Fibroblast of lung (primary cell): ENCODE measurements around the gene ZDHHC14. TPM values are rescaled to one million over a fixed set of nuclear protein-coding genes. Genes with fewer than 3 reads are reported as not detected.

ENCODE experiments used
- DNase-seq, 2 donors: peaks; one replicate each; pipeline versions ENCODE4 v3.0.0 to v3.0.0-alpha.2; 2010; ENCODE audit warnings: low read depth in 2 of 2
- H2AFZ ChIP-seq: 2 replicates; pipeline ENCODE4 v1.5.1; 2012; ENCODE audit warnings: low read length, control low read depth, inconsistent platforms
- H3K27ac ChIP-seq: 2 replicates; pipeline ENCODE4 v1.5.1; 2011; ENCODE audit warnings: low read length, control low read depth; ENCODE audit not compliant: insufficient read depth
- H3K27me3 ChIP-seq: 2 replicates; pipeline ENCODE4 v1.5.1; 2011; ENCODE audit warnings: mild to moderate bottlenecking, low read length; ENCODE audit not compliant: control insufficient read depth, insufficient read depth
- H3K36me3 ChIP-seq: 2 replicates; pipeline ENCODE4 v1.5.1; 2011; ENCODE audit warnings: low read length; ENCODE audit not compliant: control insufficient read depth, insufficient read depth
- H3K4me1 ChIP-seq: 2 replicates; pipeline ENCODE4 v1.5.1; 2011; ENCODE audit warnings: low read length; ENCODE audit not compliant: control insufficient read depth, insufficient read depth; ENCODE audit errors: extremely low read depth
- H3K4me2 ChIP-seq: 2 replicates; pipeline ENCODE4 v1.5.1; 2011; ENCODE audit warnings: low read length, control low read depth; ENCODE audit not compliant: insufficient read depth; ENCODE audit errors: extremely low read depth
- H3K4me3 ChIP-seq, 4 experiments: fragments of 200-600 bp in 1 of 4; sonication (generic) in 1 of 4; replicated peaks in 1 of 4; 2 replicates each; pipeline ENCODE4 v1.5.1; 2011 to 2016; ENCODE audit warnings: low read length in 4 of 4, low read depth in 3 of 4, mild to moderate bottlenecking in 3 of 4, control low read depth in 2 of 4, inconsistent platforms in 1 of 4, mixed read lengths in 1 of 4; ENCODE audit not compliant: insufficient read depth in 1 of 4; ENCODE audit errors: control extremely low read depth in 1 of 4
- H3K79me2 ChIP-seq: 2 replicates; pipeline ENCODE4 v1.5.1; 2012; ENCODE audit warnings: mild to moderate bottlenecking, low read length, inconsistent platforms; ENCODE audit not compliant: control insufficient read depth, insufficient read depth
- H3K9ac ChIP-seq: 2 replicates; pipeline ENCODE4 v1.5.1; 2011; ENCODE audit warnings: mild to moderate bottlenecking, low read length, control low read depth; ENCODE audit not compliant: insufficient read depth
- H3K9me3 ChIP-seq: 2 replicates; pipeline ENCODE4 v1.5.1; 2012; ENCODE audit warnings: low read depth, low read length; ENCODE audit not compliant: control insufficient read depth, insufficient read depth
- H4K20me1 ChIP-seq: 2 replicates; pipeline ENCODE4 v1.5.1; 2011; ENCODE audit warnings: low read length; ENCODE audit not compliant: control insufficient read depth, insufficient read depth; ENCODE audit errors: extremely low read depth
- EZH2 ChIP-seq: IDR thresholded peaks from 2 replicates; pipeline ENCODE4 v1.5.1; 2012; ENCODE audit warnings: low read length, control low read depth, mild to moderate bottlenecking; ENCODE audit errors: missing control alignments
- polyA plus RNA-seq, 2 donors: library from polyadenylated mRNA; depleted of rRNA in 1 of 2; stranded (reverse) in 1 of 2; unstranded in 1 of 2; fragments of >200 nt; gene quantifications; 2 replicates each; pipeline ENCODE4 v1.2.1, GENCODE V29; 2011 to 2012; ENCODE audit warnings: missing spikeins in 1 of 2
- total RNA-seq: library from RNA; depleted of rRNA; stranded (reverse); fragments of >200 nt; gene quantifications from 2 replicates; pipeline ENCODE4 v1.2.1, GENCODE V29; 2014
- TF ChIP-seq, protein P1 (sequence below), 2 donors: IDR thresholded peaks in 1 of 2; conservative IDR thresholded peaks in 1 of 2; 1 replicate in 1 of 2; 2 replicates in 1 of 2; pipeline ENCODE4 v1.5.1; 2011 to 2012; ENCODE audit warnings: low read length in 2 of 2, control low read depth in 1 of 2, inconsistent platforms in 1 of 2, low read depth in 1 of 2, mild to moderate bottlenecking in 1 of 2

Gene ZDHHC14
- total and polyA plus RNA-seq, 2 donors (not counting 1 experiment from before 2014, with no cell fraction given), result 1.7 to 3.5 TPM

DNA sequence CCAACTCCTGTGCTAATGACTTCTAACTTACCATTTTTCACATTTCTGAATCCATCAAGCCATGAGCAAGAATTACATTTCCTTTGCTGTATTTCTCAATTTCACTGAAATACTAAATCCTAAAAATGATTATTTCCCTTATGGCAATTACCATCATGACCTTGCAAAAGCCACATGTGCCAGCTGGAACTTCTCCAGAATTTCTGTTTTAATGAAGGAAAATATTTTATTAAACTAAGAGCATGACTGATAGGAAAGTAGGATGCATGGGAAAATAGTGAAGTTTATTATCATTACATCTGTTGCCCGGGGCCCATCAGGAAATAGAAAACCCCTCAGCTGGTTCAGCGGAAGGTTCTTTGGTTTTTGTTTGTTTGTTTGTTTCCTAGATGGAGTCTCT lies 43.2 kb upstream of the ZDHHC14 start:
- H4K20me1 ChIP-seq, result no peaks in the 10 kb centered on the region
- H3K9me3 ChIP-seq, result no peaks in the 10 kb centered on the region
- TF ChIP-seq, protein P1, sequence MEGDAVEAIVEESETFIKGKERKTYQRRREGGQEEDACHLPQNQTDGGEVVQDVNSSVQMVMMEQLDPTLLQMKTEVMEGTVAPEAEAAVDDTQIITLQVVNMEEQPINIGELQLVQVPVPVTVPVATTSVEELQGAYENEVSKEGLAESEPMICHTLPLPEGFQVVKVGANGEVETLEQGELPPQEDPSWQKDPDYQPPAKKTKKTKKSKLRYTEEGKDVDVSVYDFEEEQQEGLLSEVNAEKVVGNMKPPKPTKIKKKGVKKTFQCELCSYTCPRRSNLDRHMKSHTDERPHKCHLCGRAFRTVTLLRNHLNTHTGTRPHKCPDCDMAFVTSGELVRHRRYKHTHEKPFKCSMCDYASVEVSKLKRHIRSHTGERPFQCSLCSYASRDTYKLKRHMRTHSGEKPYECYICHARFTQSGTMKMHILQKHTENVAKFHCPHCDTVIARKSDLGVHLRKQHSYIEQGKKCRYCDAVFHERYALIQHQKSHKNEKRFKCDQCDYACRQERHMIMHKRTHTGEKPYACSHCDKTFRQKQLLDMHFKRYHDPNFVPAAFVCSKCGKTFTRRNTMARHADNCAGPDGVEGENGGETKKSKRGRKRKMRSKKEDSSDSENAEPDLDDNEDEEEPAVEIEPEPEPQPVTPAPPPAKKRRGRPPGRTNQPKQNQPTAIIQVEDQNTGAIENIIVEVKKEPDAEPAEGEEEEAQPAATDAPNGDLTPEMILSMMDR (conservative IDR thresholded peaks at IDR 0.05 in 1 of 2, IDR thresholded peaks at IDR 0.05 in 1 of 2; ENCODE audit: low read depth in 1 of 2, low read length in 2 of 2), result no peak
- no peak for TF ChIP-seq EZH2
- no peak for DNase-seq
- no peaks in the 10 kb centered on the region for H3K4me1 ChIP-seq
- H3K9ac ChIP-seq, result no peak overlapping the region
- no peak overlapping the region for H3K27ac ChIP-seq
- no peak overlapping the region for H3K4me2 ChIP-seq
- no peaks in the 10 kb centered on the region for H3K36me3 ChIP-seq
- no peak overlapping the region for H3K4me3 ChIP-seq
- peaks cover 14% of the 10 kb centered on the region for H3K27me3 ChIP-seq
- H3K79me2 ChIP-seq, result no peaks in the 10 kb centered on the region
- H2AFZ ChIP-seq, result no peak overlapping the region

DNA sequence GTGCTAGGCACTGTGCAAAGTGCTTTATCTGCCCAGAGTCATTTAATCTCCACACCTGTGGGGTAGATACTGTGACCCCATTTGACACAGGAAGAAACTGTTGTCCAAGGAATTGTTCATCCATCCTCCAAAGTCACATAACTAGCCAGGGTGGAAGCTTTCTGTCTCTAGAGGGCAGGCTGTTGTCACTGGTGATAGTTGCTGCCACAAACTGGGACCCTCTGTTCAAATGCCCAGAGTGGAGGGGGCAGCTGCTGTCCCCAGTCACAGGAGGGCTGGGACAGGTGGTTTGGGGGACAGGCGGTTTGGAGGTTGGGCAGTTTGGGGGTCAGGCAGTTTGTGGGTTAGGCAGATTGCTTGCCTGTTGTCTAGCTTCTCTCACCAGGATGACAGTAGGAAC lies 41.6 kb upstream of the ZDHHC14 start:
- Histone ChIP-seq H4K20me1 (no peaks in the 10 kb centered on the region), H3K9me3 (no peaks in the 10 kb centered on the region), H3K27ac (no peak overlapping the region), H3K4me1 (no peaks in the 10 kb centered on the region), H2AFZ (no peak overlapping the region), H3K9ac (no peak overlapping the region), H3K27me3 (peaks cover 11% of the 10 kb centered on the region), H3K4me3 (no peak overlapping the region), H3K79me2 (no peaks in the 10 kb centered on the region), H3K36me3 (no peaks in the 10 kb centered on the region), H3K4me2 (no peak overlapping the region)
- TF ChIP-seq, protein P1 (conservative IDR thresholded peaks at IDR 0.05 in 1 of 2, IDR thresholded peaks at IDR 0.05 in 1 of 2; ENCODE audit: low read depth in 1 of 2, low read length in 2 of 2), result no peak
- TF ChIP-seq EZH2, result no peak
- DNase-seq, result no peak

DNA sequence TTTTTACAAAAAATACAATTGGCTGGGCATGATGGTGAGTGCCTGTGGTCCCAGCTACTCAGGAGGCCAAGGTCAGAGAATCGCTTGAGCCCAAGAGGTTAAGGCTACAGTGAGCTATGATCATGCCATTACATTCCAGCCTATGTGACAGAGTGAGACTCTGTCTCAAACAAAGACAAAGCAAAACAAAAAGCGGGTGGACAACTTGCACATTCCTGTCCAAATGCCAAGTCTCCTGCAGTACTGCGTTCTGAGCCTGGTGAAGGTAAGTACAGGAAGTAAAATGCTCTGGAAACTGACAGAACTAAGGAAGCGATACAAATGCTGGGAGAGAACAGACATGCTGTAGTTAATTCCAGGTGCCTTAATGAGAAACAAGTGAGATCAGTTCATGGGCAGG lies 37.3 kb upstream of the ZDHHC14 start:
- no peak overlapping the region for H2AFZ ChIP-seq
- H3K4me3 ChIP-seq, result no peak overlapping the region
- DNase-seq, result no peak
- H3K4me2 ChIP-seq, result no peak overlapping the region
- H3K9me3 ChIP-seq, result no peaks in the 10 kb centered on the region
- H3K9ac ChIP-seq, result no peak overlapping the region
- H4K20me1 ChIP-seq, result no peaks in the 10 kb centered on the region
- TF ChIP-seq, protein P1 (conservative IDR thresholded peaks at IDR 0.05 in 1 of 2, IDR thresholded peaks at IDR 0.05 in 1 of 2; ENCODE audit: low read depth in 1 of 2, low read length in 2 of 2), result no peak
- no peak for TF ChIP-seq EZH2
- H3K4me1 ChIP-seq, result no peaks in the 10 kb centered on the region
- peaks cover 10% of the 10 kb centered on the region for H3K27me3 ChIP-seq
- no peaks in the 10 kb centered on the region for H3K36me3 ChIP-seq
- H3K79me2 ChIP-seq, result no peaks in the 10 kb centered on the region
- H3K27ac ChIP-seq, result no peak overlapping the region
